Germinal center (tissue), 1 donor: ENCODE measurements around the gene NHLRC4.

Source experiments
- DNase-seq: peaks from one replicate; pipeline ENCODE4 v3.0.0; 2012; ENCODE audit warnings: mixed read lengths, low spot score

NHLRC4 gene

GRCh38 chr16:582614-583331, 16.0 kb downstream of the NHLRC4 start:
- no peak for DNase-seq

- no peak for DNase-seq
Observed at GRCh38 chr16:583470-583814, 16.6 kb downstream of the NHLRC4 start.

DNA sequence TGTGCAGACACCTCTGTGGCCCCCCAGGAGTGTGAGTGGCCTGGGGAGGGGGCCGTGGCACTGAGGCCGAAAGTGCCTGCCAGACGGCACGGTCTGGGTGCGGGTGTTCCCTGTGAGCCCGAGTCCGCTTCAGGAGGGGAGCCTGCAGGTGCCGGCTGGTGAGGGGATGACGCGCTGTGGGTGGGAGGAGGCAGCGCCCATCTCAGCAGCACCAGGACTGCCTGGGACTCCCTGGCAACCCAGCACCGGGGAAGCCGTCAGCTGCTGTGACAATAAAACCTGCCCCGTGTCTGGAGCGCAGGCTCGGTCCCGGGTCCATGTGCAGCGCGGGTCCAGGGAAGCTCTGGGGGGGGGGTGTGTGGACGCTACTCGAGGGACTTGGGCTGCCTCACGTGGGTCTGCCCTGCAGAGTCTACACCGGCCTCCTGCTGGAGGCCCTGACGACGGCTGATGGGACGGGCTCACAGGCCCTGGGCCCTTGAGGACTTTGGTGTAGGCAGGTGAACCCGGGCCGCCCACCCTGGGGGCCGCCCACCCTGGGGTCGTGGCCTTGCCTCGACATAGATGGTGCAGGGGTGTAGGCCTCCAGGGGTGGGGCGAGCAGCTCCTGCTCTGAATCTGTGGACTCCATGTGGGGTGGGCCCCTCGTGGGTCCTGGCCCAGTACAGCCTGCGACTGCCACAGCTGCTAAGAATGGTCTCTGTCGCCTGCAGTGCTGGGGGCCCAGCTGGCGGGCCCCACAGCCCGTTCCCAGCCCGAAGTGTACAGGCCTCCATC, 17.2 kb downstream of the NHLRC4 start:
- no peak for DNase-seq

DNA sequence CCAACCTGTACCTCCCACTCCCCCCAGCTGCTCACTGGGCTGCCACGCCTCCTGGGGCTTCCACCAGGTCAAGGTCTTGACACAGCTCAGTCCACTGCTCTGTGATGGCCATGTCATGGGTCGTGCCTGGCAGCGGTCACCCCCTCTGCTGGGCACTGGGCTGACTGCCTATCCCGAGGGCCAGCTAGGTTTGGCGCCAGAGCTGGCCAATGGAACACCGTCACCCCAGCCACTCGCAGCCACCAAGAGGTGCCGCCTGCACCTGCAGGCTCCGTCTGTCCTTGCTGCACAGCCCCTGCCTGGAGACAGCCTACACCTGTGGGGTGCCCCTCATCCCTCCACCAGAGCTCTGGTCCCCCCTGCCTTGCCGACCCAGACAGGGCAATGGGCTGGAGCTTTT, 18.5 kb downstream of the NHLRC4 start:
- DNase-seq: no peak

DNA sequence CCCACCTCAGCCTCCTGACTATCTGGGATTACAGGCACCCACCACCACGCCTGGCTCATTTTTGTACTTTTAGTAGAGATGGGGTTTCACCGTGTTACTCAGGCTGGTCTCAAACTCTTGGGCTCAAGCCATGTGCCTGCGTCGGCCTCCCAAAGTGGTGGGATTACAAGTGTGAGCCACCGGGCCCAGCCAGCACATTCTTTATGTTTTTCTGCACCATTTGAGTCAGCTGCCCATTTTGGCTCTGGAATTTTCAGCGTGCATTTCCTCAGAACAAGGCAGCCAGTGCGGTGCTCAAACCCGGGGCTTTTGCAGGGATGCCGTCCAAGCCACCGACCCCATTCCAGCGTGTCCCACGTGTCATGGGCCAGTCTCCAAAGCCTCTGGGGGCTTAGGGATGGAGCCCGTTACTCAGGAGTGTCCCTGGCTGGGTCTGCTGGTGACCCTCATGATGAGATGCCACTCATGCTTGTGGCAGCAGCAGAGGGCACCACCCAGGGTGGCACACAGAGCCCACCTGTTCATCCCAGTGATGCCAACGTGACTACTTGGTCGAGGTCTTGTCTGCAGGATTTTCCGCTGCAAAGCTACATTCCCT, 19.3 kb downstream of the NHLRC4 start:
- no peak for DNase-seq

DNA sequence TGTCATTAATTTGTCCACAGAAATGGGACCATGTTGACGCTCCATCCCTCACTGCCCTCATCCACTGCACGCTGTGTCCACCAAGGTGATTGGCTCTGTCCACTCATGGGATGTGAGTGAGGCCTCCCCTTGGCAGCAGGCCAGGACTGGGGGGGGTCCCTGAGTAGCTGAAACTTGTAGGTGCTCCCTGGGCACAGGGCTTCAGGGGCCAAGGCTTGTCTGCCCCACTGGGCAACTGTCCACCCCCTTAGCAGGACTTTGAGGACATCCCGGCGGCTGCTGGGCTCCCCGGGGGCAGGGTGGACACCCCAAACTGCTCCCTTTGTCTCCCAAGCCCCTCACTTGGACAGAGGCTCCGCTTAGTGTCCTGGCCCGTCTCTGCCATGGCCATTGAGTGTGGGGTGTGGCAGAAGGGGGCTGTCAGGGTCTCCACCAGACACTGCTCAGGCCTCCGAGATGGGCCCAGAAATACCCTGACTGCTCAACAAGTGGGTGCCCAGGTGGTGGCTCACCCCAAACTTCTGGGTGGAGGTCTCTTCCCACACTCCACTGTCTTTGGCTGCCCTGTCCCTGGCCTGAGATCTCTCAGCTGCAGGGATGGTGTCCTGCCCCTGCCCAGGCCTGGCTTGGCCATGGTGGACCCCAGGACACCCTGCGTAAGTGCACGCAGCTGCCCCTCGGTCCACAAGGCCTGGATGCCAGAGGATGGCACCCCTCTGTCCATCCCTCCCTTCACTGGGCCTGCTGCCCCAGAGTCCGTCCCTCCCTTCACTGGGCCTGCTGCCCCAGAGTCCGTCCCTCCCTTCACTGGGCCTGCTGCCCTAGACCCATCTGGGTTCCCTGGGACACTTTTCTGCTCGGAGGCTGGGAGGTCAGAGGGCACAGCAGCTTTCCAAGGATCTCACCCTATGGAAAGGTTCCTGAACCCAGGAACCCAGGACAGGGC, 20.1 kb downstream of the NHLRC4 start:
- no peak for DNase-seq

- no peak for DNase-seq
Observed at GRCh38 chr16:588639-588888, 21.8 kb downstream of the NHLRC4 start.

DNA sequence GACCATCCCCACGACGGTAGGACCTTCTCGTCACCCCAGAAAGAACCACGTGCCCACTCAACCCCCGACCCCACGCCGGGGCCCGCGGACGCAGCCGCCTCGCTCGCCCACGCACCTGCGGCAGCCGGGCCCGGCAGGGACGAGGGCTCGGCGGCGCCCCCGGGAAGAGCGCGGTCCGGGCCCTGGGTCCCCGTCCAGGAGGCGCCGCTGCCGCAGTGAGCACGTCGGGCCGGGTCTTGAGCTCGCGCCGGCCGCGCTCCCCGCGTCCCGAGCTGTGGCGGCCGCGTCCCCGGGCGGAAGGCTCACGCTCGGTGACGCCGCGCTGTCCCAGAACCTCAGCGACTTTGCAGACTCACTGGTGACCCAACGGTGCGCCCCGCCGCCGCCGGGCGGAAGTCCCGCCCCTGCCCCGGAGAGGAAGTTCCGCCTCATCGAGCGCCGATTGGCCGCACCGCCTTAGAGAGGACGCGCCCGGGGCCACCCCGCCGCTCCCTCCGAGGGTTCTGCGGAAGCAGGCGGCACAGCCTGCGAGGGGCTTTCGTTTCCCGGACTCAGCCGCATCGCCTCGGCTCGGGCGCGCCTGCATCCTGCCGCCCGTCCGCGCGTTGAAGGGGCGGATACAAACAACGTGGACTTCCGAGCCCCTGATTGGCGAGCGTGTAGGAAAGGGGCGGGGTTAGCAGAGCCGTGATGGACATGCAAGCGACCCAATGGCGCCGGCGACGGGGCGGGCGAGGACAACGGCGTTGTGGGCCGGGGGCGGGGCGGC, 22.3 kb downstream of the NHLRC4 start:
- DNase-seq: peak; percentile 94

- peak; percentile 98 for DNase-seq
Observed at GRCh38 chr16:589658-590187, 22.9 kb downstream of the NHLRC4 start, which contains the start of gene RAB40C. RAB40C (plus strand) TSS chr16:590066; CDS start chr16:590292, 226 bp downstream.

GRCh38 chr16:590188-590814, 23.5 kb downstream of the NHLRC4 start:
- DNase-seq: no peak

GRCh38 chr16:590815-591200, 24.0 kb downstream of the NHLRC4 start:
- no peak for DNase-seq

DNA sequence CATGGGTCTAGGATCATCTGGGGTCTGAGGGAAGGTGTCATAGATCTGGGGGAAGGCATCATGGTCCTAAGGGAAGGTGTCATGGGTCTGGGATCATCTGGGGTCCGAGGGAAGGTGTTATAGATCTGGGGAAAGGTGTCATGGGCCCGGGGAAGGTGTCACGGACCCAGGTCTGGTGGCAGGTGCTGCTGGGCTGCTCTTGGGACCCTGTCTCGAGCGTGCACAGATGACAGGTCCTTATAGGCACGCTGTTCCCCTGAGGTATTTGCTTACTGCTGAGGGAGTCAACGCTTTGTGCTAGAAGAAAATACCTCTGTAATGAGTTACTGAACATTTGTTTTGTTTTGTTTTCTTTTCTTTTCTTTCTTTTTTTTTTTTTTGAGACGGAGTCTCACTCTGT, 24.4 kb downstream of the NHLRC4 start:
- DNase-seq: no peak

DNA sequence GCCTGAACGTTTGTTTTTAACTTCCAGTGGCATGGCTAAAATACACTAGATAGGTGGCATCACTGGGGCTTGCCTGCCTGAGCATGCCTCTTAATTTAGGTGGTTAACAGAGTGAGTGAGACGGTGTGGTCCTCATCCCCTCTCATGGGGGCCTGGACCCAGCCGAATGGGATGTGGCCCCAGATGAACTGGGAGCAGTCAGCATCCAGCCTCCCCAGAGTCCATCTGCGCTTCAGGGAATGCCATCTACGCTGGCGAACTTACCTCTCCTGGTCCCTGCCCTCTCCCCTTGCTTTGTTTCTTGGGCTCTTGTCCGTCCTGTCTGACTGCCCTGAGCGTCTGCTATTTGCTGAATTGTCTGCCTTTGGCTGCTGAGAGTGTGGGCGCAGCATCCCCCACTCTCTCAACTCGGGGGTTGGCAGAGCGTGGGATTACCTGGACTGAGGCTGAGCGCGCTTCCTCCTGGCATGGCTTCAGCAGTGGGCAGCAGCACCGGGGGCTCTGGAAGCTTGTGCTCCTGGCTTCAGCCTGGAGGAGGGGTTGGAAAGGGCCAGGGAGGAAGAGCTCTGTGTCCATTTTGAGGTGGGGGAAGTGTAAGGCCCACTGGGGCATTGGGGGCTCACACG, 25.2 kb downstream of the NHLRC4 start:
- no peak for DNase-seq

DNA sequence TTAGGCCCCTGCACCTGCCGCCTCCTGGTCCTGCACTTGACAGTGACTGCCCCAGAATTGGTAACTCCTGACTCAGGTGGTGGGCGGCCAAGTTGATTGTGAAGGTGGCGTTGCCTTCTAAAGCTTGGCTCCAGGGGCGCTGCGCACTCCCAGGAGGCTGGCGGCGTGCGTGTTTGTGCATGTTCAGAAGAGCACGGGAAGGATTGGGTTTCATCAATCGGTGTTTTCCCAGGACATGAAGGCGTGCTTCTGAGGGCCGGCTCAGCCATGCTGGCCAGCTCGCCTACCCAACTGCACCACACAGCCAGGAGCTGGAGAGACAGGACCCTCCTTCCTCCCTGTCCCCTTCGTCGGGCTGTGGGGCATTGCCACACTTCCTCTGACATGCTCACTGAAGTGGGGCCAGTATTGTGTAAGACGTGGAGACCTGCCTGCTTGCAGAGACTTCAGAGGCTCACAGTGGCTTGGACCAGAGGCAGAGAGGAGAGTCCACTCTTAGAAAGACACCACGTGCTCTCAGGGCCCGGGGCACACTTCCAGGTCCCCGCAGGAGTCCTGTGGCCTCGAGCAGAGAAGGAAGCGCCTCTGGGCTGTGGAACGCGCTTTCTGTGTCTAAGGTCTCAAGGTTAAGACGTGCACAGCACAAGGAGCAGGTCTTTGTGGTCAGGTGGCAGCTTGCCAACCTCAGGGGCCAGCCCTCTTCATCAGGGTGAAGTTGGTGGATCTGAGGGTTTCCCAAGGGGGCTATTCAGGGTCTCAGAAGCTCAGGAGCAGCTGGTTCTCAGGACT, 25.9 kb downstream of the NHLRC4 start:
- no peak for DNase-seq

- no peak for DNase-seq
Observed at GRCh38 chr16:593406-593805, 26.6 kb downstream of the NHLRC4 start.

GRCh38 chr16:593807-594206, 27.0 kb downstream of the NHLRC4 start:
- DNase-seq: no peak

DNA sequence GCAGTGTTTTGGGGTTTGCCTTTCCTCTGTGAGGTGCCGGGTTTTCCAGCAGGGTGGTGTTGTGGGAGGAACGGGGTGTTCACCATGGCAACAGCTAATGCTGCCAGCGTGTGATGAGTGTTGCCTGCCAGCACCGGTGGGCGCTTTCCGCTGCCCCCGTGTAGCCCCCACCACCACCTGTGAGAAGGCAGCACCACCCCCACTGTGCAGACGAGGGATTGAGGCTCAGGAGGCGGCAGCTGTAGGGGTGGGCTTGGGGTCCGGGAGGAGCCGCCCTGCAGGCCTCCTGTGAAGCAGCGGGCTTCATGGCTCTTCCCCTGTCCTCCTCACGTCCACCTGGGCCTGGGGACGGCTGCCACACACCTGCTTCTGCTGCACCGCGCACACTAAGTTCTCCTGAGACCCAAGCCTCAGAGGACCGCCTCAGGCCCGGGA, 28.3 kb downstream of the NHLRC4 start:
- DNase-seq: no peak

- DNase-seq: no peak
Observed at GRCh38 chr16:595942-596735, 29.3 kb downstream of the NHLRC4 start.

- no peak for DNase-seq
Observed at GRCh38 chr16:596736-597060, 29.9 kb downstream of the NHLRC4 start.
